ENCODE results near the gene CSF1R.

Gene CSF1R

DNA sequence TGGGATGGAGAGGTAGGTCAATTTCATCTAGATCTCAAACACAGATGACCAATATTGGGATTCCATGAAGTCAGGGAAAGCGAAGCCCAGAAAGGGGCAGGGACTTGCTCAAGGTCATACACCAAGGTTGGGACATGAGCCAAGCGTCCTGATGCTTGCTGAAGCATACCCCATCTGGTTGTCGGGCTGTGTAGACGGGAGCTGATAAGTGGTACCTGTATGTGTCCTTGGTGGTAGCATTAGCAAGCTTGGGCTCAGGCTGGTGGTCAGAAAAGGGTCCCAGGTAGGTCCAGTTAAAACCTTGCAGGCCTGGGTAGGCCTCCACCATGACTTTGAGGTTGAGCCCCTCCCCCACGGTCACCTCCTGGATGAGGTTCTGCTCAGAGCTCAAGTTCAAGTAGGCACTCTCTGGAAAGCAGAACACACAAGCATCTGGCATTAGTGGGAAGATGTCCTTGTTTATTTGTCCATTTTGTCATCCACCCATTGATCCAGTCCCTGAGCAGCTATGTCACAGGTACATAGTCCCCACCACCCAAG lies 13.2 kb downstream of the CSF1R start:
- no peak overlapping the region for H3K4me3 ChIP-seq (ENCODE audit: low read depth, low read length)

GRCh38 chr5:150070821-150071220 lies 15.5 kb downstream of the CSF1R start:
- H3K4me3 ChIP-seq (ENCODE audit: low read depth, low read length), result no peak overlapping the region

DNA sequence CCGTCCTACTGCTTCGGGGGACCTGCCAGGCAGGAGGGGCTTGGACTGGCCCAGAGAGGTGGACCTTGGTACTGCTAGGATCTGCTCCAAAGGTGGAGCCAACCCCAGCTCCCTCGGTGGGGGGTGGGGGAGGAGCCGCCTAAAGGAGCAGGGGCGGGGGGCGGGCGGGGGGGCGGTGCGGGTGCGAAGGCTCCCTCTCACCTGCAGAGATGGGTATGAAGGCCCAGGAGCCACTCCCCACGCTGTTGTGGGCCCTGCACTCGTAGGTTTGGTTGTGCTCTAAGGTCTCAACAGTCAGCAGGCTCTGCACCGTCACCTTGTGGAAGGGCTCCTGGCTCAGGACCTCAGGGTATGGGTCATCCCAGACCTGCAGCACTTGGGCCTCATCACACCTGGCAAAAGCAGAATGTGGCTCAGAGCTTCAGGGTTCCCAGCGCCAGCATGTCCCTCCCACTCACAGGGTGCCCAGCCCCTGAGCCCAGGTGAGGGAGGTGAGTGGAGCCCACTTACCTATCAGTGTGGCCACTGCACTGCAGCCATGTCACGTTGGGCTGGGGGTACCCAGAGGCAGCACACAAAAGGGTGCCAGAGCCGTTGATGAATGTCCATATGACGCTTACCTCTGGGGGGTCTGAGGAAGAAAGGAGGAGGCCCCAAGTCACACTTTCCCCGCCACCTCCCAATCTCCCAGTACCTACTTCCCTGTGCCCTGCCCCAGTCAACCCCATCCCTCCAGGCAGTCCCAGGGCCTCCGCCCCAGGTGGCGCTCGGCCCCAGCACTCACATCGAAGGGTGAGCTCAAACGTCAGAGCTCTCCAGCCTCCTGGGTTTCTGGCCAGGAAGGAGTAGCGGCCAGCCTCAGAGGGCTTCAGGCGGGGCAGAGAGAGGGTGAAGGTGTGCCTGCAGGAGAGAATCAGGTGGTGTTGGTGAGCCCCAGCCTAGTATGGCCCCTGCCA lies 16.4 kb downstream of the CSF1R start:
- no peak overlapping the region for H3K4me3 ChIP-seq (ENCODE audit: low read depth, low read length)

- no peak overlapping the region for H3K4me3 ChIP-seq (ENCODE audit: low read depth, low read length)
Measured at GRCh38 chr5:150068961-150069645, 17.3 kb downstream of the CSF1R start.

GRCh38 chr5:150068472-150068871 lies 17.9 kb downstream of the CSF1R start:
- no peak overlapping the region for H3K4me3 ChIP-seq (ENCODE audit: low read depth, low read length)

- H3K4me3 ChIP-seq (ENCODE audit: low read depth, low read length), result no peak overlapping the region
Measured at GRCh38 chr5:150068071-150068470, 18.3 kb downstream of the CSF1R start.

DNA sequence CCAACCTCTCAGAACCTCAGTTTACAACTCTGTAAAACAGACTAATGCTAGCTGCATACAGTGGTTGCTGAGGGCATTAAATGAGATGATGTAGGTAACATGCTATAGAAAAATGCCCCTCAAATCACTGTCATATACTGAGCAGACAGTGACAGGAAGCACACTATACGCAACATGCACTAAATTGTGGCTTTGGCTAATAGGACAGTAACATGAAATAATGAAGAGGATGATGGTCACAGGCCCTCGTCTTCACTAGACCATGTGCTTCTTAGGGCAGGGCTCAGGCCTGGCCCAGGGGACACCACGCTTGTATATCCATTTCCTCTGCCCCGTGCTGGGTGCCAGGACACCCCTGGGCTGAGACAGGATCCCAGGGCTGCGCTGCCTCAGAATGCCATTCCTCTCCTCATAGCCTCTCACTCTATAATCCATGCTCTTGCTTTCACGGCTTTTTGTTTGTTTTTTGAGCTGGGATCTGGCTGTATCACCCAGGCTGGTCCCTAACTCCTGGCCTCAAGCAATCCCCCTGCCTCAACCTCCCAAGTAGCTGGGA lies 18.9 kb downstream of the CSF1R start:
- H3K4me3 ChIP-seq (ENCODE audit: low read depth, low read length), result no peak overlapping the region

DNA sequence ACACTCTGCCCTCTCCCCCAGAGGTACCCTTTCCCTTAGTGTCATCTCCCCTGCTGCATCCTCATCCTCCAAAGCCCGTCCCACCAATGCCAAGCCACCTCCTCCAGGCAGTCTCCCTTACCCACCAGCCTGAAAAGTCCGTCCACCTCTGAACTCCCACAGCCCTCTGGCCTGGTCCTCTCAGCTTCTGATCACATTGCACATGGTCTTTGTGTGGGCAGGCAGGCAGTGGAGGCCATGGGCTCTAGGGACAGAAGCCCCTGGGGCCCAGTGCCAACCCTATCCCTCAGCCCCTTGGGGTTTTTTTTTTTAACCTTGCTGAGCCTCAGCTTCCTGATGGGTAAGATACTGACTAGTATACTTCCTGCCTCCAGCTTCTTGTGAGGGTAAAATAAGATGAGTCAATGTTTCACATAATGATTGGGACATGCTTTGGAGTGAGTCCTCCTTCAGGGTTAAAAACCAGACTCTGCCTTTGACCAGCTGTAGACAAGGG lies 19.4 kb downstream of the CSF1R start:
- H3K4me3 ChIP-seq (ENCODE audit: low read depth, low read length), result no peak overlapping the region

- H3K4me3 ChIP-seq (ENCODE audit: low read depth, low read length), result no peak overlapping the region
Measured at GRCh38 chr5:150066436-150066835, 19.9 kb downstream of the CSF1R start.

GRCh38 chr5:150065886-150066285 lies 20.5 kb downstream of the CSF1R start:
- no peak overlapping the region for H3K4me3 ChIP-seq (ENCODE audit: low read depth, low read length)

GRCh38 chr5:150065346-150065745 lies 21.0 kb downstream of the CSF1R start:
- H3K4me3 ChIP-seq (ENCODE audit: low read depth, low read length), result no peak overlapping the region

GRCh38 chr5:150064681-150065220 lies 21.6 kb downstream of the CSF1R start:
- H3K4me3 ChIP-seq (ENCODE audit: low read depth, low read length), result no peak overlapping the region

GRCh38 chr5:150063638-150064037 lies 22.7 kb downstream of the CSF1R start:
- H3K4me3 ChIP-seq (ENCODE audit: low read depth, low read length), result no peak overlapping the region

DNA sequence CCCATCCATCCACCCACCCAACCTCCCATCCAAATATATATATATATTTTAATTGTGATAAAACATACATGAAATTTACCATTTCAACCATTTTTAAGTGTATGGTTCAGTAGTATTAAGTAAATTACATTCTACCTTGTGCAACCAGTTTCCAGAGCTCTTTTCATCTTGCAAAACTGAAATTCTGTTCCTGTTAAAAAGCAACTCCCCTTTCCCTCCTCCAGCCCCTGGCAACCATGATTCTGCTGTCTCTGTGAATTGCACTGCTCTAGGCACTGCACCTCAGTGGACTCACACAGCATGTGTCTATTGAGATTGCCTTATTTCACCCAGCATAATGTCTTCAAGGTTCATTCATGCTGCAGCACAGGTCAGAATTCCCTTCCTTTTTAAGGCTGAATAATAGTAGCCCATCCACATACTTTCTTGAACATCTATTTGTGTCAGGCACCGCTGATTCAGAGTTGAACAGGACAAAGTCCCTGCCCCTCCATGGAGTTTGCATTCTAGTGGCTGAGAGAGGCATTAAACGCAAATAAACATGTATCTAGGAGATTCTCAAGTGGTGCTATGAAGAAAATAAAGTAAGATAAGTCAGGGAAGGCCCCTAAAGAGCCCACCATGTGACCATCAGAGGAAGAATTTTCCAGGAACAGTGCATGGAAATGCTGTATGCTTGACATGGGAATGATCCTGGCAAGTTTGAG lies 24.0 kb downstream of the CSF1R start:
- H3K4me3 ChIP-seq (ENCODE audit: low read depth, low read length), result no peak overlapping the region

GRCh38 chr5:150061538-150061995 lies 24.8 kb downstream of the CSF1R start:
- H3K4me3 ChIP-seq (ENCODE audit: low read depth, low read length), result no peak overlapping the region

- no peak overlapping the region for H3K4me3 ChIP-seq (ENCODE audit: low read depth, low read length)
Measured at GRCh38 chr5:150060471-150060870, 25.9 kb downstream of the CSF1R start.

DNA sequence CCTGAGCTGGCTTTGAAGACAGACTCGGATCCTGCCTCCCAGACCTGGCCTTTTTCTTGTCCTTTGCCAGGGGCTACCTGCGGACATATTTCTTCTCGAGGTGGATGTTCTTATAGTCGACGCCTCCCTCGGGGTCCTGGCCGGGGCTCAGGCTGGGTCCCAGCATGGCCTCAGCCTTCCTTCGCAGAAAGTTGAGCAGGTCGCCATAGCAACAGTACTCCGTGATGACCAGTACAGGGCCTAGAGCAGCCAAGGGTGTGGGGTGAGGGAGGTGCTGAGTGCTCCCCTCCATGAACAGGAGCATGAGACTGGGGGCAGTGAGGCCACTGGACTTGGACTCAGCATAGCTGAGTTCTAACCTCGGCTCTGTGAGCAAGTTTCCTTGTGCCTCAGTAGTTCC lies 26.7 kb downstream of the CSF1R start:
- H3K4me3 ChIP-seq (ENCODE audit: low read depth, low read length), result no peak overlapping the region

- no peak overlapping the region for H3K4me3 ChIP-seq (ENCODE audit: low read depth, low read length)
Measured at GRCh38 chr5:150058480-150059126, 27.8 kb downstream of the CSF1R start.

- no peak overlapping the region for H3K4me3 ChIP-seq (ENCODE audit: low read depth, low read length)
Measured at GRCh38 chr5:150057996-150058395, 28.4 kb downstream of the CSF1R start.

GRCh38 chr5:150057511-150057910 lies 28.8 kb downstream of the CSF1R start:
- no peak overlapping the region for H3K4me3 ChIP-seq (ENCODE audit: low read depth, low read length)
